Left lung (tissue), 10 donors: ENCODE measurements around the gene MACROD2. TPM values are rescaled to one million over a fixed set of nuclear protein-coding genes. Genes with fewer than 3 reads are reported as not detected.

Experiments used
- ATAC-seq: fragments of 200-7000 bp; cut with Tn5 transposase; one replicate; pipeline ENCODE4 v1.9.1; 2020; ENCODE audit warnings: moderate library complexity
- DNase-seq, 4 donors: peaks; one replicate each; pipeline ENCODE4 v3.0.0-alpha.2; 2013 to 2020
- H3K27ac ChIP-seq, 2 donors: fragments of 200-600 bp; sonication (generic) in 1 of 2; one replicate each; pipeline versions ENCODE4 v1.5.0 to v1.8.0; 2020 to 2021
- H3K27me3 ChIP-seq, 2 donors: fragments of 200-600 bp; sonication (generic) in 1 of 2; one replicate each; pipeline versions ENCODE4 v1.5.0 to v1.8.0; 2020 to 2021
- H3K36me3 ChIP-seq, 2 donors: fragments of 200-600 bp; sonication (generic) in 1 of 2; one replicate each; pipeline versions ENCODE4 v1.5.0 to v1.8.0; 2020 to 2021
- H3K4me1 ChIP-seq, 2 donors: fragments of 200-600 bp; one replicate each; pipeline ENCODE4 v1.8.0; 2021
- H3K4me3 ChIP-seq, 2 donors: fragments of 200-600 bp; sonication (generic) in 1 of 2; one replicate each; pipeline versions ENCODE4 v1.5.0 to v1.8.0; 2020 to 2021; ENCODE audit warnings: mild to moderate bottlenecking in 1 of 2
- H3K9me3 ChIP-seq, 2 donors: fragments of 200-600 bp; sonication (generic) in 1 of 2; one replicate each; pipeline versions ENCODE4 v1.5.0 to v1.8.0; 2020 to 2021
- intact Hi-C, 2 donors: fragments of 100-400 bp; cut with DNase I; formaldehyde crosslinking; loops; one replicate each; pipeline versions ENCODE4 v1.11.2 to v1.14.2; 2022
- polyA plus RNA-seq, 6 donors: library from polyadenylated mRNA; unstranded; fragments of 120-200 nt; gene quantifications; one replicate each; pipeline ENCODE4 v1.2.1, GENCODE V29; 2013; ENCODE audit not compliant: insufficient read length in 6 of 6
- total RNA-seq, 2 donors: library from RNA; stranded (reverse); fragmentation: NEBNext Ultra II Directional; extraction: Animal tissue kit (Norgen Biotek cat#: 25700); gene quantifications; one replicate each; pipeline ENCODE4 v1.2.1, GENCODE V29; 2021
- TF ChIP-seq, protein P1 (sequence below), 2 donors: fragments of 200-600 bp; sonication (generic) in 1 of 2; IDR thresholded peaks; one replicate each; pipeline versions ENCODE4 v1.5.0 to v1.8.0; 2021; ENCODE audit warnings: antibody characterized with exemption in 2 of 2
- donor health status: DM: no; HTN: yes; CAD: no.
- donor health status: DM: no; HTN: no; CAD: no.

Gene MACROD2
- total and polyA plus RNA-seq, 8 donors: 6.1 to 23.6 (median 8.9) TPM

DNA sequence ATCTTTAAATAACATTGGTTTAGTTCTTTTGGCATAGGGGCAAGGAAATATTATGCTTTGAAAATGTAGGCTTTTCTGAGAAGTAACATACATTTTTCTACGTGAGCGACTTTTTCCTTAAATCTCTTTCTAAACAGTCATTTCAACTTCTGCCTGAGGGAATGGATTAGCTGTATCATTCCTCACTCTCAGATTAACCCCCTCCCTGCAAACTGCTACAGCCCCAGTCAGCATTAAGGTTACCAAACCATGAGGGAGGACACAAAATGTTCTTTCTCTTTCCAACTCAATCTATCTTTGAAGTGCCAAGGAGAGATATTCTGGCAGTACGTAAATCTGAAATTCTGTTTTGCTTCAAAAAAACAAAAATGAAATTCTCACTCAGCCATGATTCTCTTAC, 573.4 kb downstream of the MACROD2 start:
- no peaks in the 10 kb centered on the region for H3K27me3 ChIP-seq
- H3K4me1 ChIP-seq: no peaks in the 10 kb centered on the region
- intact Hi-C loops: no loop called here
- no peaks in the 10 kb centered on the region for H3K36me3 ChIP-seq
- ATAC-seq (no peak), DNase-seq (no peak)
- TF ChIP-seq, protein P1, sequence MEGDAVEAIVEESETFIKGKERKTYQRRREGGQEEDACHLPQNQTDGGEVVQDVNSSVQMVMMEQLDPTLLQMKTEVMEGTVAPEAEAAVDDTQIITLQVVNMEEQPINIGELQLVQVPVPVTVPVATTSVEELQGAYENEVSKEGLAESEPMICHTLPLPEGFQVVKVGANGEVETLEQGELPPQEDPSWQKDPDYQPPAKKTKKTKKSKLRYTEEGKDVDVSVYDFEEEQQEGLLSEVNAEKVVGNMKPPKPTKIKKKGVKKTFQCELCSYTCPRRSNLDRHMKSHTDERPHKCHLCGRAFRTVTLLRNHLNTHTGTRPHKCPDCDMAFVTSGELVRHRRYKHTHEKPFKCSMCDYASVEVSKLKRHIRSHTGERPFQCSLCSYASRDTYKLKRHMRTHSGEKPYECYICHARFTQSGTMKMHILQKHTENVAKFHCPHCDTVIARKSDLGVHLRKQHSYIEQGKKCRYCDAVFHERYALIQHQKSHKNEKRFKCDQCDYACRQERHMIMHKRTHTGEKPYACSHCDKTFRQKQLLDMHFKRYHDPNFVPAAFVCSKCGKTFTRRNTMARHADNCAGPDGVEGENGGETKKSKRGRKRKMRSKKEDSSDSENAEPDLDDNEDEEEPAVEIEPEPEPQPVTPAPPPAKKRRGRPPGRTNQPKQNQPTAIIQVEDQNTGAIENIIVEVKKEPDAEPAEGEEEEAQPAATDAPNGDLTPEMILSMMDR (IDR thresholded peaks at IDR 0.05): no peak
- H3K4me3 ChIP-seq: no peak overlapping the region
- H3K9me3 ChIP-seq: peaks cover 0 to 20% of the 10 kb centered on the region in 2 donors
- no peak overlapping the region for H3K27ac ChIP-seq

DNA sequence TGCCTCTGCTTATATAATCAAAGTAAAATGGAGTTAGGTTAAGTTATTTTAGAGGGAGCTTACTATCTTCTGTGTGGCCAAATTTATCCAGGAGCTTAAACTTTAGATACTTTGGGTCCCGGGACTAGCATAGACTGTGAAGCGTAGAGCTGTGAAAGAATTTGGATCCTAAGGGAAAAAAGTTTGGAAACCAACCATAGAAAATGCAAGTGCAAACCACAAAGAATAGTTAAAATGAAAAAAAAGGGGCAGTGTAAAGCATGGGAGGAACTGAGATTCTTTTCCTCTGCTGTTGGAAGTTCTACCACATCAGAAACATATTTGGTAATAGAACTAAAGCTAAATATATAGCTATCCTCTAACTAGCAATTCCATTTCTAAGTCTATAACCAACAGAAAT, 574.3 kb downstream of the MACROD2 start:
- Histone ChIP-seq H3K36me3 (no peaks in the 10 kb centered on the region), H3K4me3 (no peak overlapping the region), H3K9me3 (peaks cover 0 to 18% of the 10 kb centered on the region in 2 donors), H3K27me3 (no peaks in the 10 kb centered on the region), H3K27ac (no peak overlapping the region), H3K4me1 (no peaks in the 10 kb centered on the region)
- DNase-seq: no peak
- intact Hi-C loops: no loop called here
- ATAC-seq: no peak
- TF ChIP-seq, protein P1 (IDR thresholded peaks at IDR 0.05): no peak

DNA sequence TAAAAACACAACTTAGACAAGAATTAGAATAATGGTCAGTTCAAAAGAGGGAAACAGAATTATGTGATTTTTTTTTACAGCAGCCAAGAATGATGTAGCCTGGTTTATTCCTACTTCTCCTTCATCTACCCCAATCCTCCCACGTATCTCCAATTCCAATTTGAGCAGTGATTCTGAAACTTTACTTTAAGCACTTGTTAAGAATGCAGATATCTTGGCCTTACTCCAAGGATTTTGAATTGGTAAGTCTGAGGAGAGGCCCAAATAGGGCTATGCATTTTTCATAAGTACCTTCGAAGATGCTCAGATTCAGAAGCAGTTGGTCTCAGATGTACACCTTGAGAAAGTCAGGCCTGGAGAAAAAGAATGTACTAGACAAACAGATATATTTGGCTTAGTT, 575.5 kb downstream of the MACROD2 start:
- Histone ChIP-seq H3K4me1 (no peaks in the 10 kb centered on the region), H3K9me3 (peaks cover 0 to 13% of the 10 kb centered on the region in 2 donors), H3K36me3 (no peaks in the 10 kb centered on the region), H3K4me3 (no peak overlapping the region), H3K27ac (no peak overlapping the region), H3K27me3 (no peaks in the 10 kb centered on the region)
- intact Hi-C loops: no loop called here
- TF ChIP-seq, protein P1 (IDR thresholded peaks at IDR 0.05): no peak
- DNase-seq: no peak
- no peak for ATAC-seq

DNA sequence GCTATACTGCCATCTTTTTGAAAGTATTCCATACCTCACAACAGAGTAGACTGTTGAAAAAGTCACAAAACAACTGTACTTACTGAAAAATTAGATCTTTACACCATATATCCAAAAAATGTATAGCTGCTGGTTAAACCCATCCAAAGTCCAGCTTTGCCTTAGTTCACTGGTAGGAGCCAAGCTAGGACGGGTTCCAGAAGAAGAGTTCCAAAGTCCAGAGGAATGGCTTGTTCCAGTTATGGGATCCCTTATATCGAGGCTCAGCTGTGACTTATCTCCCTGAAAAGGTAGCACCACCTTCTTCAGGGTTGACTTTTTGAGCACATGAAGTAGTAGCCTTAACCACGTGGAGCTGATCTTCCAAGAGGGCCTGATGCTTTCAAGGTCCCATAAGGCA, 578.4 kb downstream of the MACROD2 start:
- no peak overlapping the region for H3K27ac ChIP-seq
- TF ChIP-seq, protein P1 (IDR thresholded peaks at IDR 0.05): no peak
- intact Hi-C loops: no loop called here
- peaks cover 0 to 3% of the 10 kb centered on the region in 2 donors for H3K9me3 ChIP-seq
- H3K36me3 ChIP-seq: no peaks in the 10 kb centered on the region
- H3K4me3 ChIP-seq: no peak overlapping the region
- ATAC-seq (no peak), DNase-seq (no peak)
- no peaks in the 10 kb centered on the region for H3K4me1 ChIP-seq
- no peaks in the 10 kb centered on the region for H3K27me3 ChIP-seq

DNA sequence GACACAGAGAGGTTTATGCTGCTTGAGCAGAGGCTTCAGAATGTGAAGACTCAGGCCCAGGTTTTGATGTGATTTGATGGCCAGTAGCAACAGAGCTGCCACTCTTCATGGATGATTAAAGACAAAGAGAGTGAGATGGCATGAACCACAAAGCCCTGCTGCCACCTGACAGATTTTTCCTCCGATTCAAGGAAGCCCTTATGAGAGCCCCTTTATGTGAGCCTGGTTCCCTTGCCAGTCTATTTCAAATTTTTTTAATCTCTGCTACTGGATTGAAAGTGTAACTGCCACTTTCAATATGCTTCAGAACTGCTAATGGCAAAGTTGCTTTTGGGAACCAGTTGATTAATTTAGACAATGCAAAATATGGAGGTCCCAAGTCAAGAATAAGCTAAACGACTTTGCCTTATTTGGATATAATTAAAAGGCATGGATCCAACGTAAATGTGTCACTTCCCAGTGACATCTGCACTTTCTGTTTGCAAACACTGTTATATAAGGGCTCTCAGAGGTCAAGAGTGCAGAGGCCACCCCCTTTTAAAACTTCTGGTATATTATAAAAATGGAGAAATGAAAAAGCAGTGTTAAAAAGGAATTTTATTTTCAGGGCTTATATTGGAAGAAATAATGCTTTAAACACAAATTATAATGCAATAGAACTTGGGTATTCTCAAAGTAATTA, 581.0 kb downstream of the MACROD2 start:
- Histone ChIP-seq H3K4me3 (no peak overlapping the region), H3K27me3 (no peaks in the 10 kb centered on the region), H3K36me3 (no peaks in the 10 kb centered on the region), H3K4me1 (no peaks in the 10 kb centered on the region), H3K9me3 (peaks cover 0 to 3% of the 10 kb centered on the region in 2 donors), H3K27ac (no peak overlapping the region)
- ATAC-seq (no peak), DNase-seq (no peak)
- intact Hi-C loops: no loop called here
- TF ChIP-seq, protein P1 (IDR thresholded peaks at IDR 0.05): no peak
